Measurements from ENCODE around the gene MYO9A.
"Not testable (repeated sequence)": the region's sequence is repeated elsewhere in the genome, so short reads cannot be mapped to it uniquely, and the experiment has no call there.

The MYO9A gene

DNA sequence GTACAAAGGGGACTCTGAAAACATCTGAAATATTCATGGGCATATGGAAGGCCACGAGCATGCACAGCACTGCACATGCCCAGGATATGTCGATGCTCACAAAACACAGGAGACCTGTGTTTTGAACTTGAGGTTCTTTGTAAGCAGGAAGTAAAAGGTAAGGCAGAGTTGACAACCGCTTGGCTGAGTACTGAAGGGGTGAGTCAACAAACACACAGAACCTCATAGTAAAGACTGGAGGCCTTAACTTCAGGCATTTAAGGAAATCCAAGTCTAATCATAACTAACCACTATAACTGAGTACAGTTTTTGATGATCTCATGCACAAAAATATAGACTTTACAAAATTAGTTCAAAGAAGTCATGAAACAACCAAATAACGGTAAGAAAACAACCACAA is 80.6 kb downstream of the MYO9A start:
- no peak for TF ChIP-seq CTCF (conservative IDR thresholded peaks at IDR 0.05)
- no peak for TF ChIP-seq ZFX (IDR thresholded peaks at IDR 0.05)
- no peak overlapping the region for H3K27ac ChIP-seq

GRCh38 chr15:72034859-72035650 is 82.9 kb downstream of the MYO9A start:
- no peak overlapping the region for H3K27ac ChIP-seq
- TF ChIP-seq CTCF (conservative IDR thresholded peaks at IDR 0.05) (no peak), ZFX (IDR thresholded peaks at IDR 0.05) (no peak)

DNA sequence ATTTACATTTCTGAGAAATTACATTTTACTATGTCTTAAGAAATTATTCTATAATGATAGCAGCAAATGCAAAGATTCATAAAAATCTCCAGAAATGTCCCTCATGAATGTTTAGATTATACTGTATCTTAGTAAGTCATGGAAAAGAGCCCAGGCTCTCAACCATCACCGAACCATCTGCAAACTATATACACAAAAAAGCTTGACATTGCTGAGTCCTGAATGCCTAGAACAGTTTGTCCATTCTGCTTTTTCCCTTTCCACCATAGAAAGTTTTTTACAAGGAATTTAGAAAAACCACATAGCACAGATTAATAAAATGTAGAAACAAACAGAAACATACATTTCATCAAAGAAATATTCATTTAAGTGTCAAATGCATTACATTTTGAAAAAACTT is 83.6 kb downstream of the MYO9A start:
- H3K27ac ChIP-seq, result no peak overlapping the region
- TF ChIP-seq ZFX (IDR thresholded peaks at IDR 0.05), result no peak
- no peak for TF ChIP-seq CTCF (conservative IDR thresholded peaks at IDR 0.05)

GRCh38 chr15:72033711-72034110 is 84.2 kb downstream of the MYO9A start:
- TF ChIP-seq ZFX (IDR thresholded peaks at IDR 0.05) (no peak), CTCF (conservative IDR thresholded peaks at IDR 0.05) (no peak)
- no peak overlapping the region for H3K27ac ChIP-seq

GRCh38 chr15:72033285-72033684 is 84.7 kb downstream of the MYO9A start:
- TF ChIP-seq CTCF (conservative IDR thresholded peaks at IDR 0.05), result no peak
- TF ChIP-seq ZFX (IDR thresholded peaks at IDR 0.05), result no peak
- H3K27ac ChIP-seq, result no peak overlapping the region; the same call in 1 of the 2 replicates

DNA sequence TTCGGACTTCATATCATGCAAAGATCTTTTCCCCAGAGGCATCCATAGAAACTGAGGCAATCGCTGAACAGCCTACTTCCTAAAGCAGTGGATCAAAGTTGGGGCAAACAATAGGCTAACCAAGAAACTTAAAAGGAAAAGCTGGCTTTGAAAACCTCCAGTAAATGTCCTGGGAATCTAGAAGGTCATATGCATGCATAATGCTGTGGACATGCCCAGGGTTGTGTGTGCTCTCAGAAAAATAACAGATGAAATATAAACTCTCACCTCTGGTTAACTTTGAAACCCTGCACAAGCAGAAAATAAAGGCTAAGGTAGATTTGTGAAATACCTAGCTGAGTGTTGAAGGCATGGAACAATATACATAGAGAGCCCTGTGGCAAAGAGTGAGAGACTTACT is 96.3 kb downstream of the MYO9A start:
- no peak overlapping the region for H3K27ac ChIP-seq
- TF ChIP-seq ZFX (IDR thresholded peaks at IDR 0.05) (no peak), CTCF (conservative IDR thresholded peaks at IDR 0.05) (no peak)

- H3K27ac ChIP-seq, result no peak overlapping the region
- TF ChIP-seq ZFX (IDR thresholded peaks at IDR 0.05) (no peak), CTCF (conservative IDR thresholded peaks at IDR 0.05) (no peak)
Observed at GRCh38 chr15:72020799-72021198, 97.2 kb downstream of the MYO9A start.

GRCh38 chr15:72014555-72014954 is 103.4 kb downstream of the MYO9A start:
- H3K27ac ChIP-seq, result not testable (repeated sequence)
